GM23338 (cell line): ENCODE data around the gene CHRD. TPM values are rescaled to one million over a fixed set of nuclear protein-coding genes. Genes with fewer than 3 reads are reported as not detected.

Source experiments
- ATAC-seq: fragments of 200-7000 bp; cut with Tn5 transposase; 3 replicates; pipeline ENCODE4 v1.9.1; 2020
- DNase-seq: peaks from one replicate; pipeline ENCODE4 v3.0.0-alpha.2; 2015; ENCODE audit warnings: low spot score
- H2AFZ ChIP-seq: fragments of 200-600 bp; sonication (generic); 2 replicates; pipeline ENCODE4 v1.8.0; 2016; ENCODE audit warnings: antibody characterized with exemption, mild to moderate bottlenecking, moderate library complexity
- H3F3A ChIP-seq: fragments of 200-600 bp; sonication (generic); replicated peaks from 2 replicates; pipeline ENCODE4 v1.8.0; 2017; ENCODE audit warnings: antibody characterized with exemption, mixed run types, low read depth
- H3K27ac ChIP-seq: fragments of 200-600 bp; sonication (generic); 2 replicates; pipeline ENCODE4 v1.6.1; 2016; ENCODE audit warnings: low read depth
- H3K27me3 ChIP-seq: fragments of 200-600 bp; sonication (generic); 2 replicates; pipeline ENCODE4 v1.8.0; 2016; ENCODE audit warnings: mild to moderate bottlenecking, mixed run types, moderate library complexity; ENCODE audit not compliant: insufficient read depth
- H3K36me3 ChIP-seq: fragments of 200-600 bp; sonication (generic); 2 replicates; pipeline ENCODE4 v1.8.0; 2016; ENCODE audit warnings: mild to moderate bottlenecking; ENCODE audit not compliant: insufficient read depth
- H3K4me1 ChIP-seq: fragments of 200-600 bp; sonication (generic); 2 replicates; pipeline ENCODE4 v1.8.0; 2016; ENCODE audit warnings: mild to moderate bottlenecking, moderate library complexity; ENCODE audit not compliant: insufficient read depth
- H3K4me2 ChIP-seq: fragments of 200-600 bp; sonication (generic); 2 replicates; pipeline ENCODE4 v1.7.1; 2017; ENCODE audit warnings: mixed run types
- H3K4me3 ChIP-seq: fragments of 200-600 bp; sonication (generic); 2 replicates; pipeline ENCODE4 v1.6.1; 2016; ENCODE audit warnings: mixed run types
- H3K79me2 ChIP-seq: fragments of 200-600 bp; sonication (generic); replicated peaks from 2 replicates; pipeline ENCODE4 v1.8.0; 2017; ENCODE audit warnings: mild to moderate bottlenecking; ENCODE audit not compliant: insufficient read depth
- H3K9me2 ChIP-seq: fragments of 200-600 bp; sonication (generic); 2 replicates; pipeline ENCODE4 v1.8.0; 2017; ENCODE audit not compliant: insufficient read depth
- H4K20me1 ChIP-seq: fragments of 200-600 bp; sonication (generic); replicated peaks from 2 replicates; pipeline ENCODE4 v1.8.0; 2017; ENCODE audit warnings: mild to moderate bottlenecking; ENCODE audit not compliant: insufficient read depth
- H3K27ac Mint-ChIP-seq: 2 replicates; pipeline ENCODE4 v1.8.0; 2020; ENCODE audit warnings: inconsistent platforms, mild to moderate bottlenecking, moderate library complexity, mixed read lengths
- H3K27me3 Mint-ChIP-seq: 3 replicates; pipeline ENCODE4 v1.8.0; 2022; ENCODE audit warnings: low read depth, mild to moderate bottlenecking, moderate library complexity, mixed read lengths, inconsistent platforms; ENCODE audit not compliant: insufficient read depth, poor library complexity
- H3K36me3 Mint-ChIP-seq: 3 replicates; pipeline ENCODE4 v1.8.0; 2021; ENCODE audit warnings: low read depth, mild to moderate bottlenecking, inconsistent platforms, moderate library complexity, mixed read lengths
- H3K4me1 Mint-ChIP-seq: 3 replicates; pipeline ENCODE4 v1.8.0; 2020; ENCODE audit warnings: mild to moderate bottlenecking, inconsistent platforms, mixed read lengths
- H3K4me3 Mint-ChIP-seq: 3 replicates; pipeline ENCODE4 v1.8.0; 2021; ENCODE audit warnings: moderate library complexity, mild to moderate bottlenecking, inconsistent platforms, mixed read lengths
- H3K9me3 Mint-ChIP-seq: 3 replicates; pipeline ENCODE4 v1.8.0; 2020; ENCODE audit warnings: moderate library complexity, mild to moderate bottlenecking, inconsistent platforms, mixed read lengths
- CREB1 ChIP-seq: fragments of 250-450 bp; sonication (Bioruptor Pico); IDR thresholded peaks from 2 replicates; pipeline ENCODE4 v1.5.0; 2020; ENCODE audit warnings: low read depth, mild to moderate bottlenecking, moderate library complexity
- EZH2phosphoT487 ChIP-seq: fragments of 200-600 bp; sonication (generic); IDR thresholded peaks from one replicate; pipeline ENCODE4 v1.8.1; 2018; ENCODE audit warnings: antibody characterized with exemption; ENCODE audit not compliant: unreplicated experiment
- JUNB ChIP-seq: IDR thresholded peaks from one replicate; pipeline ENCODE4 v1.6.1; 2016; ENCODE audit warnings: antibody characterized with exemption; ENCODE audit not compliant: unreplicated experiment
- NANOG ChIP-seq: IDR thresholded peaks from 2 replicates; pipeline ENCODE4 v1.6.1; 2016; ENCODE audit warnings: antibody characterized with exemption, borderline replicate concordance
- POLR2AphosphoS5 ChIP-seq: IDR thresholded peaks from 2 replicates; pipeline ENCODE4 v1.6.1; 2016; ENCODE audit warnings: antibody characterized with exemption, low read depth
- STAT1 ChIP-seq: IDR thresholded peaks from one replicate; pipeline ENCODE4 v1.6.1; 2016; ENCODE audit warnings: antibody characterized with exemption; ENCODE audit not compliant: unreplicated experiment
- ZNF331 ChIP-seq: fragments of 250-450 bp; sonication (Bioruptor Pico); IDR thresholded peaks from 2 replicates; pipeline ENCODE4 v1.5.0; 2020; ENCODE audit warnings: low read depth, mild to moderate bottlenecking, moderate library complexity
- polyA plus RNA-seq: library from polyadenylated mRNA; unstranded; fragments of >200 nt; fragmentation: Nextera tagmentation; extraction: Ambion mirVana; gene quantifications from 2 replicates; pipeline ENCODE4 v1.2.1, GENCODE V29; 2016
- total RNA-seq: library from RNA; depleted of rRNA; stranded (reverse); fragments of >200 nt; shearing (Covaris generic); gene quantifications from 2 replicates; pipeline ENCODE4 v1.2.3, GENCODE V29; 2014
- TF ChIP-seq, protein P1 (sequence below): IDR thresholded peaks from 2 replicates; pipeline ENCODE4 v1.6.1; 2016; ENCODE audit warnings: antibody characterized with exemption
- TF ChIP-seq, protein P2 (sequence below): fragments of 250-450 bp; sonication (Bioruptor Pico); IDR thresholded peaks from 2 replicates; pipeline ENCODE4 v1.5.0; 2020; ENCODE audit warnings: mild to moderate bottlenecking, moderate library complexity

Gene CHRD
- total and polyA plus RNA-seq, 2 experiments from 2014 or later, result 0.34 to 0.66 TPM

DNA sequence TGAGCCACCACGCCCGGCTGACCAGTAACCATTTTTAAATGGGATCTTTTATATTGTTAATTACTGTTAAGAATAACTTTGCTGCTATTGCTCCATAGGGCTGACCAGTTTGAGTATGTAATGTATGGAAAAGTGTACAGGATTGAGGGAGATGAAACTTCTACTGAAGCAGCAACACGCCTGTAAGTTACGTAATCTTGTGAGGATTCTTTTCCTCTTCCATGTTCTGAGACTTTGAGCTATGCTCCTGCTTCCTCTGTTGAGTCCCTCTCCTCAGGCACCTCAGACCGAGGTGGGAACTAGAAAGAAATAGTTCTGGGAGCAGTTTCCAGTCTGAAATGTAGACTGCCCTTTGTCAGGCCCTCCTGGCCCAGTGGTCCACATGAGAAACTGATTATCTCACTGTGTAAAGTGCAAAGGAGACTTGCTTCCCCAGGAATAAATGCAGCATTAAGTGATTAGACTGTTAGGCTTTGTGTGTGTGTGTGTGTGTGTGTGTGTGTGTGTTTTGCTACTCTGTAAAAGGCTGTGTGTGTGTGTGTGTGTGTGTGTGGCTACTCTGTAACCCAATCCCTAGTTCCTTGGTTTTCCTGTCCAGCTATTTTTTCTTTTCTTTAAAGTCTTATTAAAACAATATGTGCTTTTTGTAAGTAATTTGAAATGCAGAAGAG lies 13.1 kb upstream of the CHRD start:
- no peaks in the 10 kb centered on the region for H3K27me3 ChIP-seq
- H3F3A ChIP-seq, result peaks cover 14% of the 10 kb centered on the region; the same call in 1 of the 2 replicates
- no peaks in the 10 kb centered on the region for H3K9me2 ChIP-seq
- Mint-ChIP-seq H3K27ac (no peak overlapping the region), H3K9me3 (peaks cover 2% of the 10 kb centered on the region; the same call in 1 of the 3 replicates), H3K4me3 (no peak overlapping the region), H3K27me3 (peaks cover 11% of the 10 kb centered on the region), H3K4me1 (peaks cover 27% of the 10 kb centered on the region), H3K36me3 (peaks cover 57% of the 10 kb centered on the region)
- no peak overlapping the region for H3K4me2 ChIP-seq
- no peak overlapping the region for H3K27ac ChIP-seq
- no peak overlapping the region for H3K4me3 ChIP-seq
- H3K36me3 ChIP-seq, result peaks cover 24% of the 10 kb centered on the region
- peaks cover 17% of the 10 kb centered on the region for H3K4me1 ChIP-seq
- DNase-seq, result no peak
- H3K79me2 ChIP-seq, result peaks cover 26% of the 10 kb centered on the region
- TF ChIP-seq EZH2phosphoT487, result no peak
- TF ChIP-seq, protein P1, sequence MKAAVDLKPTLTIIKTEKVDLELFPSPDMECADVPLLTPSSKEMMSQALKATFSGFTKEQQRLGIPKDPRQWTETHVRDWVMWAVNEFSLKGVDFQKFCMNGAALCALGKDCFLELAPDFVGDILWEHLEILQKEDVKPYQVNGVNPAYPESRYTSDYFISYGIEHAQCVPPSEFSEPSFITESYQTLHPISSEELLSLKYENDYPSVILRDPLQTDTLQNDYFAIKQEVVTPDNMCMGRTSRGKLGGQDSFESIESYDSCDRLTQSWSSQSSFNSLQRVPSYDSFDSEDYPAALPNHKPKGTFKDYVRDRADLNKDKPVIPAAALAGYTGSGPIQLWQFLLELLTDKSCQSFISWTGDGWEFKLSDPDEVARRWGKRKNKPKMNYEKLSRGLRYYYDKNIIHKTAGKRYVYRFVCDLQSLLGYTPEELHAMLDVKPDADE, result no peak
- TF ChIP-seq, protein P2, sequence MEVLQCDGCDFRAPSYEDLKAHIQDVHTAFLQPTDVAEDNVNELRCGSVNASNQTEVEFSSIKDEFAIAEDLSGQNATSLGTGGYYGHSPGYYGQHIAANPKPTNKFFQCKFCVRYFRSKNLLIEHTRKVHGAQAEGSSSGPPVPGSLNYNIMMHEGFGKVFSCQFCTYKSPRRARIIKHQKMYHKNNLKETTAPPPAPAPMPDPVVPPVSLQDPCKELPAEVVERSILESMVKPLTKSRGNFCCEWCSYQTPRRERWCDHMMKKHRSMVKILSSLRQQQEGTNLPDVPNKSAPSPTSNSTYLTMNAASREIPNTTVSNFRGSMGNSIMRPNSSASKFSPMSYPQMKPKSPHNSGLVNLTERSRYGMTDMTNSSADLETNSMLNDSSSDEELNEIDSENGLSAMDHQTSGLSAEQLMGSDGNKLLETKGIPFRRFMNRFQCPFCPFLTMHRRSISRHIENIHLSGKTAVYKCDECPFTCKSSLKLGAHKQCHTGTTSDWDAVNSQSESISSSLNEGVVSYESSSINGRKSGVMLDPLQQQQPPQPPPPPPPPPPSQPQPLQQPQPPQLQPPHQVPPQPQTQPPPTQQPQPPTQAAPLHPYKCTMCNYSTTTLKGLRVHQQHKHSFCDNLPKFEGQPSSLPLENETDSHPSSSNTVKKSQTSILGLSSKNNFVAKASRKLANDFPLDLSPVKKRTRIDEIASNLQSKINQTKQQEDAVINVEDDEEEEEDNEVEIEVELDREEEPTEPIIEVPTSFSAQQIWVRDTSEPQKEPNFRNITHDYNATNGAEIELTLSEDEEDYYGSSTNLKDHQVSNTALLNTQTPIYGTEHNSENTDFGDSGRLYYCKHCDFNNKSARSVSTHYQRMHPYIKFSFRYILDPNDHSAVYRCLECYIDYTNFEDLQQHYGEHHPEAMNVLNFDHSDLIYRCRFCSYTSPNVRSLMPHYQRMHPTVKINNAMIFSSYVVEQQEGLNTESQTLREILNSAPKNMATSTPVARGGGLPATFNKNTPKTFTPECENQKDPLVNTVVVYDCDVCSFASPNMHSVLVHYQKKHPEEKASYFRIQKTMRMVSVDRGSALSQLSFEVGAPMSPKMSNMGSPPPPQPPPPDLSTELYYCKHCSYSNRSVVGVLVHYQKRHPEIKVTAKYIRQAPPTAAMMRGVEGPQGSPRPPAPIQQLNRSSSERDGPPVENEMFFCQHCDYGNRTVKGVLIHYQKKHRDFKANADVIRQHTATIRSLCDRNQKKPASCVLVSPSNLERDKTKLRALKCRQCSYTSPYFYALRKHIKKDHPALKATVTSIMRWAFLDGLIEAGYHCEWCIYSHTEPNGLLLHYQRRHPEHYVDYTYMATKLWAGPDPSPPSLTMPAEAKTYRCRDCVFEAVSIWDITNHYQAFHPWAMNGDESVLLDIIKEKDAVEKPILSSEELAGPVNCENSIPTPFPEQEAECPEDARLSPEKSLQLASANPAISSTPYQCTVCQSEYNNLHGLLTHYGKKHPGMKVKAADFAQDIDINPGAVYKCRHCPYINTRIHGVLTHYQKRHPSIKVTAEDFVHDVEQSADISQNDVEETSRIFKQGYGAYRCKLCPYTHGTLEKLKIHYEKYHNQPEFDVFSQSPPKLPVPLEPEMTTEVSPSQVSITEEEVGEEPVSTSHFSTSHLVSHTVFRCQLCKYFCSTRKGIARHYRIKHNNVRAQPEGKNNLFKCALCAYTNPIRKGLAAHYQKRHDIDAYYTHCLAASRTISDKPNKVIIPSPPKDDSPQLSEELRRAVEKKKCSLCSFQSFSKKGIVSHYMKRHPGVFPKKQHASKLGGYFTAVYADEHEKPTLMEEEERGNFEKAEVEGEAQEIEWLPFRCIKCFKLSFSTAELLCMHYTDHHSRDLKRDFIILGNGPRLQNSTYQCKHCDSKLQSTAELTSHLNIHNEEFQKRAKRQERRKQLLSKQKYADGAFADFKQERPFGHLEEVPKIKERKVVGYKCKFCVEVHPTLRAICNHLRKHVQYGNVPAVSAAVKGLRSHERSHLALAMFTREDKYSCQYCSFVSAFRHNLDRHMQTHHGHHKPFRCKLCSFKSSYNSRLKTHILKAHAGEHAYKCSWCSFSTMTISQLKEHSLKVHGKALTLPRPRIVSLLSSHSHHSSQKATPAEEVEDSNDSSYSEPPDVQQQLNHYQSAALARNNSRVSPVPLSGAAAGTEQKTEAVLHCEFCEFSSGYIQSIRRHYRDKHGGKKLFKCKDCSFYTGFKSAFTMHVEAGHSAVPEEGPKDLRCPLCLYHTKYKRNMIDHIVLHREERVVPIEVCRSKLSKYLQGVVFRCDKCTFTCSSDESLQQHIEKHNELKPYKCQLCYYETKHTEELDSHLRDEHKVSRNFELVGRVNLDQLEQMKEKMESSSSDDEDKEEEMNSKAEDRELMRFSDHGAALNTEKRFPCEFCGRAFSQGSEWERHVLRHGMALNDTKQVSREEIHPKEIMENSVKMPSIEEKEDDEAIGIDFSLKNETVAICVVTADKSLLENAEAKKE (CRISPR knock-in tag), result no peak
- no peak for TF ChIP-seq POLR2AphosphoS5
- TF ChIP-seq JUNB, result no peak
- no peak for TF ChIP-seq CREB1
- no peak for TF ChIP-seq NANOG
- TF ChIP-seq STAT1, result no peak
- no peak for TF ChIP-seq ZNF331 (CRISPR knock-in tag)
- H2AFZ ChIP-seq, result no peak overlapping the region
- H4K20me1 ChIP-seq, result peaks cover 14% of the 10 kb centered on the region; the same call in 1 of the 2 replicates
- no peak for ATAC-seq
